Lower lobe of right lung (tissue), 2 donors: Measurements from ENCODE around the gene TMOD1. TPM values are rescaled to one million over a fixed set of nuclear protein-coding genes. Genes with fewer than 3 reads are reported as not detected.

Source experiments
- ATAC-seq, 2 donors: fragments of 200-7000 bp; cut with Tn5 transposase; one replicate each; pipeline ENCODE4 v1.9.1; 2020 to 2022; ENCODE audit warnings: mild to moderate bottlenecking in 2 of 2, moderate library complexity in 2 of 2
- DNase-seq: peaks from one replicate; pipeline ENCODE4 v3.0.0-alpha.2; 2020
- H3K27ac ChIP-seq: fragments of 200-600 bp; one replicate; pipeline ENCODE4 v1.8.0; 2022
- H3K27me3 ChIP-seq: fragments of 200-600 bp; one replicate; pipeline ENCODE4 v1.8.0; 2022; ENCODE audit warnings: low read depth
- H3K36me3 ChIP-seq: fragments of 200-600 bp; one replicate; pipeline ENCODE4 v1.8.0; 2022; ENCODE audit warnings: mild to moderate bottlenecking
- H3K4me1 ChIP-seq: fragments of 200-600 bp; one replicate; pipeline ENCODE4 v1.8.0; 2022
- H3K4me3 ChIP-seq: fragments of 200-600 bp; one replicate; pipeline ENCODE4 v1.8.0; 2022; ENCODE audit warnings: mild to moderate bottlenecking
- H3K9me3 ChIP-seq: fragments of 200-600 bp; one replicate; pipeline ENCODE4 v1.8.0; 2022
- intact Hi-C: fragments of 100-400 bp; cut with DNase I; formaldehyde crosslinking; loops from one replicate; pipeline ENCODE4 v1.11.0; 2022
- total RNA-seq: library from RNA; stranded (reverse); fragmentation: NEBNext Ultra II Directional; extraction: Animal tissue kit (Norgen Biotek cat#: 25700); gene quantifications from one replicate; pipeline ENCODE4 v1.2.1, GENCODE V29; 2021
- TF ChIP-seq, protein P1 (sequence below): fragments of 200-600 bp; IDR thresholded peaks from one replicate; pipeline ENCODE4 v1.8.0; 2022; ENCODE audit warnings: antibody characterized with exemption, mild to moderate bottlenecking
- donor health status: DM: no; HTN: yes; CAD: no; lungs with severe emphysema.

Gene TMOD1
- total RNA-seq, 1 donor from 2014 or later = 7.9 TPM

DNA sequence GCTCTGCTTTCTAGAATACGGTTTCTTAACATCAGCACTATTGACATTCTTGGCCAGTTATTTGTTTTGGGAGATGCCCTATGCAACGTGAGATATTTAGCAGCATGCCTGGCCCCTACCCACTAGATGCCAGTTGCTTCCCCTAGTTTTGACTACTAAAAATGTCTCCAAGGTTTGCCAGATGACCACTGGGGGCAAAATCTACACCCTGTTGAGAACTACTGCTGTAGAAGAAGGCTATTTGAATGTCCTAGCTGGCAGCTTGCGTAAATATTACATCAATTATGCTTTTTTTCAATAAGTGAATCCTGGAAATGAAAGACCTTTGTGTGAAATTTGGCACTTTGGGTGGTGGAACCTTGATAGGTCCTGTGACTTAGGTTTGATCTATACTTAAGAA is 137.2 kb downstream of the TMOD1 start:
- H3K9me3 ChIP-seq = no peaks in the 10 kb centered on the region
- DNase-seq (no peak), ATAC-seq (no peak)
- peaks cover 52% of the 10 kb centered on the region for H3K4me1 ChIP-seq
- no peaks in the 10 kb centered on the region for H3K27me3 ChIP-seq
- intact Hi-C loops = no loop called here
- no peak overlapping the region for H3K4me3 ChIP-seq
- H3K36me3 ChIP-seq = peaks cover 33% of the 10 kb centered on the region
- H3K27ac ChIP-seq = no peak overlapping the region
- TF ChIP-seq, protein P1, sequence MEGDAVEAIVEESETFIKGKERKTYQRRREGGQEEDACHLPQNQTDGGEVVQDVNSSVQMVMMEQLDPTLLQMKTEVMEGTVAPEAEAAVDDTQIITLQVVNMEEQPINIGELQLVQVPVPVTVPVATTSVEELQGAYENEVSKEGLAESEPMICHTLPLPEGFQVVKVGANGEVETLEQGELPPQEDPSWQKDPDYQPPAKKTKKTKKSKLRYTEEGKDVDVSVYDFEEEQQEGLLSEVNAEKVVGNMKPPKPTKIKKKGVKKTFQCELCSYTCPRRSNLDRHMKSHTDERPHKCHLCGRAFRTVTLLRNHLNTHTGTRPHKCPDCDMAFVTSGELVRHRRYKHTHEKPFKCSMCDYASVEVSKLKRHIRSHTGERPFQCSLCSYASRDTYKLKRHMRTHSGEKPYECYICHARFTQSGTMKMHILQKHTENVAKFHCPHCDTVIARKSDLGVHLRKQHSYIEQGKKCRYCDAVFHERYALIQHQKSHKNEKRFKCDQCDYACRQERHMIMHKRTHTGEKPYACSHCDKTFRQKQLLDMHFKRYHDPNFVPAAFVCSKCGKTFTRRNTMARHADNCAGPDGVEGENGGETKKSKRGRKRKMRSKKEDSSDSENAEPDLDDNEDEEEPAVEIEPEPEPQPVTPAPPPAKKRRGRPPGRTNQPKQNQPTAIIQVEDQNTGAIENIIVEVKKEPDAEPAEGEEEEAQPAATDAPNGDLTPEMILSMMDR = no peak

DNA sequence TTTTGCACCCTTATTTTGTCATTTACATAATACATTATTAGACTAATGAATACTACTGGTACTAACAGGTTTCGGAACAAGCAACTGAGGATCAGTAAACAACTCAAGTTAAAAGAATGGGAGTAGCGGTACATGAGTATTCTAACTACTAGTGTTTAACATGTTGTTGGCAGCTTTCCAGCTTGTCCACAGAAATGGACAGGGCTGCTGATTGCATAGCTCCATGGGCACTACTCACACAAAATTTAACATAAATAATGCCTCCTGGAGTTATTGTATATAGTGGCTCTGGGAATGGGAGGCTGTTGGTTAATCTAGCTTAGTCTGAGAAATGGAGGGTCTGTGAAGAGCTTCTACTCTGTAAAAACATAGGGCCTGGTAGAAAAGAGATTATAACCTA is 138.9 kb downstream of the TMOD1 start:
- TF ChIP-seq, protein P1 = no peak
- H3K36me3 ChIP-seq = peaks cover 49% of the 10 kb centered on the region
- H3K27ac ChIP-seq = no peak overlapping the region
- intact Hi-C loops = no loop called here
- DNase-seq (no peak), ATAC-seq (no peak)
- H3K27me3 ChIP-seq = no peaks in the 10 kb centered on the region
- peaks cover 41% of the 10 kb centered on the region for H3K4me1 ChIP-seq
- no peak overlapping the region for H3K4me3 ChIP-seq
- no peaks in the 10 kb centered on the region for H3K9me3 ChIP-seq

- no peak overlapping the region for H3K27ac ChIP-seq
- H3K27me3 ChIP-seq = no peaks in the 10 kb centered on the region
- no peak overlapping the region for H3K4me3 ChIP-seq
- TF ChIP-seq, protein P1 = no peak
- H3K36me3 ChIP-seq = peaks cover 100% of the 10 kb centered on the region
- ATAC-seq = no peak
- no peaks in the 10 kb centered on the region for H3K9me3 ChIP-seq
- intact Hi-C loops = no loop called here
- DNase-seq = no peak
- no peaks in the 10 kb centered on the region for H3K4me1 ChIP-seq
Observed at GRCh38 chr9:97645720-97646119, 144.3 kb downstream of the TMOD1 start.

DNA sequence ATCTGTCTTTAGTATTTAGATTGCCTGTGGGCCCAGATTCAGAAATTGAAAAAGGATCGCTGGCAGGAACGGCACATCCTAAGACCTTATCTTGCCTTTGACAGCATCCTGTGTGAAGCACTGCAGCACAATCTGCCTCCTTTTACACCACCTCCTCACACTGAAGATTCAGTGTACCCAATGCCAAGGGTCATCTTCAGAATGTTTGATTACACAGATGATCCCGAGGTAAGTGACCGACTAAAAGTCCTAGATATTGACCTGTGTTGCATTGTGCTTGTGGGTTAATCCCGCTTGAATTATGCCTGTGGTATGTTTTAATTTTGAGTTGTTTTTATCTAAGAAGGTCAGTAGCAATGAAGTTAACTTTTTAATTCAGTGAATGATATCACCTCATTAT is 146.5 kb downstream of the TMOD1 start:
- intact Hi-C loops = no loop called here
- no peak for DNase-seq
- no peak for ATAC-seq
- TF ChIP-seq, protein P1 = no peak
- no peak overlapping the region for H3K4me3 ChIP-seq
- H3K4me1 ChIP-seq = no peaks in the 10 kb centered on the region
- peaks cover 100% of the 10 kb centered on the region for H3K36me3 ChIP-seq
- H3K9me3 ChIP-seq = no peaks in the 10 kb centered on the region
- H3K27me3 ChIP-seq = no peaks in the 10 kb centered on the region
- H3K27ac ChIP-seq = no peak overlapping the region

Other genes starting within 250 kb of the TMOD1 start
- gene CCDC180, start 194.0 kb upstream of the TMOD1 start, total RNA-seq = 11.3 TPM
- 22.2 TPM for gene TDRD7, start 89.6 kb upstream of the TMOD1 start, total RNA-seq
- gene TSTD2, start 131.7 kb downstream of the TMOD1 start, total RNA-seq = 18.6 TPM
- 22.8 TPM for gene NCBP1, start 132.2 kb downstream of the TMOD1 start, total RNA-seq
- gene XPA, start 195.7 kb downstream of the TMOD1 start, total RNA-seq = 11.3 TPM